OCI-LY3 (cell line): ENCODE data around the gene TBC1D32.
"Not testable (repeated sequence)": the region's sequence is repeated elsewhere in the genome, so short reads cannot be mapped to it uniquely, and the experiment has no call there.

Experiments used
- H2AFZ ChIP-seq: fragments of 200-600, 300-600 bp; shearing (Covaris generic); 2 replicates; pipeline ENCODE4 v1.6.0; 2014; ENCODE audit warnings: antibody characterized with exemption, low read depth, low read length
- H3K27ac ChIP-seq: fragments of 200-600, 300-600 bp; sonication (generic); 2 replicates; pipeline ENCODE4 v1.5.1; 2014; ENCODE audit warnings: mild to moderate bottlenecking, low read length, moderate library complexity, mixed read lengths
- H3K27me3 ChIP-seq: fragments of 200-600, 300-600 bp; sonication (generic); 2 replicates; pipeline ENCODE4 v1.6.1; 2014; ENCODE audit warnings: low read depth, low read length, mixed read lengths
- H3K36me3 ChIP-seq: fragments of 200-600, 300-600 bp; sonication (generic); replicated peaks from 2 replicates; pipeline ENCODE3; 2014; ENCODE audit warnings: low read depth, low read length, mixed read lengths
- H3K4me1 ChIP-seq: fragments of 300-600, 200-600 bp; sonication (generic); 2 replicates; pipeline ENCODE4 v1.6.1; 2014; ENCODE audit warnings: low read length, mixed read lengths
- H3K4me2 ChIP-seq: fragments of 200-600, 300-600 bp; sonication (generic); 2 replicates; pipeline ENCODE4 v1.6.1; 2014; ENCODE audit warnings: low read length, mixed read lengths
- H3K4me3 ChIP-seq: fragments of 300-600, 200-600 bp; sonication (generic); 2 replicates; pipeline ENCODE4 v1.5.1; 2014; ENCODE audit warnings: antibody characterized with exemption, mild to moderate bottlenecking, low read length, moderate library complexity
- H3K79me2 ChIP-seq: fragments of 300-600, 200-600 bp; shearing (Covaris generic); 2 replicates; pipeline ENCODE4 v1.6.1; 2014; ENCODE audit warnings: mild to moderate bottlenecking, low read length, mixed read lengths
- H3K9ac ChIP-seq: fragments of 300-600, 200-600 bp; shearing (Covaris generic); 2 replicates; pipeline ENCODE4 v1.6.0; 2014; ENCODE audit warnings: mild to moderate bottlenecking, low read length, moderate library complexity
- H3K9me3 ChIP-seq: fragments of 200-600, 300-600 bp; shearing (Covaris generic); 2 replicates; pipeline ENCODE4 v1.6.1; 2014; ENCODE audit warnings: low read length, mixed read lengths; ENCODE audit not compliant: insufficient read depth
- H4K20me1 ChIP-seq: fragments of 200-600, 300-600 bp; sonication (generic); 2 replicates; pipeline ENCODE4 v1.6.1; 2016; ENCODE audit warnings: low read length, mixed read lengths; ENCODE audit not compliant: insufficient read depth
- EZH2phosphoT487 ChIP-seq: fragments of 200-600 bp; shearing (Covaris generic); IDR thresholded peaks from 2 replicates; pipeline ENCODE4 v1.6.1; 2018; ENCODE audit warnings: antibody characterized with exemption, mixed run types, low read depth
- TF ChIP-seq, protein P1 (sequence below): fragments of 200-600, 300-600 bp; sonication (generic); IDR thresholded peaks from 2 replicates; pipeline ENCODE4 v1.5.1; 2014; ENCODE audit warnings: antibody characterized with exemption, low read length, low read depth

TBC1D32 gene

DNA sequence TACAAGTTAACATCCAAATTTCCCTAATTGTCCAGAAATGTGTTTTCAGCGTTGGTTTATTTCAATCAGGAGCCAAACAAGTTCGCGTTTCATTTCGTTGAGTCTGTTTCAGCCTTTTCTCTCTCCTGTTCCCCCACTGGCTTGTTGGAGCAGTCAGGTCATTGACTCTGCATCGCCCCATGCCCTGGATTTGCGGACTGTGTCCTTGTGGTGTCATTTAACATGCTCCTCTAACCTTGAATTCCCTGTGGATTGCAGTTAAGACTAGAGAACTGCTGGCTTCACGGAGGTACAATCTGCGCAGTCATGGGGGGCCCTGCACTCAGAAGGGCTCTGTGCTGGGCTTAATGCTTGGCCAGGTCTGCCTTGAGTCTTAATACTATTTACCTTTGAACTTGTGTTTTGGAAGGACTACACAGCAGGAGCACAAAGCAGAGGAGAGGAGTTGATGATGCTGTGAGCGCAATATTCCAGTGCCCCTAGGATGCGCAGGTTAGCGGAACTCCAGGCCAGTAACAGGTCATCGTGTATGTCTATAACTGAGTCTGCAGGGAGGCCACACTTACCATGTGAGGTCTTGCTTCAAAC is 5.5 kb upstream of the TBC1D32 start:
- Histone ChIP-seq H3K27ac (no peak overlapping the region), H3K79me2 (no peaks in the 10 kb centered on the region), H4K20me1 (no peaks in the 10 kb centered on the region), H2AFZ (no peak overlapping the region), H3K36me3 (no peaks in the 10 kb centered on the region), H3K9ac (no peak overlapping the region), H3K9me3 (no peaks in the 10 kb centered on the region), H3K4me2 (no peak overlapping the region), H3K4me3 (no peak overlapping the region), H3K4me1 (peaks cover 7% of the 10 kb centered on the region), H3K27me3 (no peaks in the 10 kb centered on the region)
- TF ChIP-seq EZH2phosphoT487 = no peak
- TF ChIP-seq, protein P1, sequence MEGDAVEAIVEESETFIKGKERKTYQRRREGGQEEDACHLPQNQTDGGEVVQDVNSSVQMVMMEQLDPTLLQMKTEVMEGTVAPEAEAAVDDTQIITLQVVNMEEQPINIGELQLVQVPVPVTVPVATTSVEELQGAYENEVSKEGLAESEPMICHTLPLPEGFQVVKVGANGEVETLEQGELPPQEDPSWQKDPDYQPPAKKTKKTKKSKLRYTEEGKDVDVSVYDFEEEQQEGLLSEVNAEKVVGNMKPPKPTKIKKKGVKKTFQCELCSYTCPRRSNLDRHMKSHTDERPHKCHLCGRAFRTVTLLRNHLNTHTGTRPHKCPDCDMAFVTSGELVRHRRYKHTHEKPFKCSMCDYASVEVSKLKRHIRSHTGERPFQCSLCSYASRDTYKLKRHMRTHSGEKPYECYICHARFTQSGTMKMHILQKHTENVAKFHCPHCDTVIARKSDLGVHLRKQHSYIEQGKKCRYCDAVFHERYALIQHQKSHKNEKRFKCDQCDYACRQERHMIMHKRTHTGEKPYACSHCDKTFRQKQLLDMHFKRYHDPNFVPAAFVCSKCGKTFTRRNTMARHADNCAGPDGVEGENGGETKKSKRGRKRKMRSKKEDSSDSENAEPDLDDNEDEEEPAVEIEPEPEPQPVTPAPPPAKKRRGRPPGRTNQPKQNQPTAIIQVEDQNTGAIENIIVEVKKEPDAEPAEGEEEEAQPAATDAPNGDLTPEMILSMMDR = no peak

DNA sequence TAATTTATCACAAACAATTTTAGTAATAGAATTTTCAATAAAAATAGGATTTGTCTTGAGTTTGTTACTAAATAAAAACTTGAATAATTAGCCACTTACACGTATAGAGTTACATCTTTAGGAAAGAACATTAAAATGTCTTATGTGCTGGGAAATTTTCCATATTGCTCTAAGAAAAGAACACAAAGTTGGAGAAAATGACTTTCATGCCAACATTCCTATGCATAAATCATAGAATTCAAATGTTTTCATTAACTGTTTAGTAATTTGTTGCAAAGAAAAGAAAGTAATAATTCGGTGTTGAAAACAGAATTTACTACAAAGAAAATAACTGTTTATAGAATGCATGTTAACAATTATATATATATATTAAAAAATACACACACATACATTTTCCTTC is 4.7 kb upstream of the TBC1D32 start:
- Histone ChIP-seq H3K4me3 (no peak overlapping the region), H3K4me1 (peaks cover 7% of the 10 kb centered on the region), H3K79me2 (peaks cover 2% of the 10 kb centered on the region; the same call in 1 of the 2 replicates), H3K27me3 (no peaks in the 10 kb centered on the region), H3K36me3 (no peaks in the 10 kb centered on the region), H3K9ac (no peak overlapping the region), H3K9me3 (no peaks in the 10 kb centered on the region), H3K27ac (no peak overlapping the region), H2AFZ (no peak overlapping the region), H4K20me1 (no peaks in the 10 kb centered on the region), H3K4me2 (no peak overlapping the region)
- TF ChIP-seq EZH2phosphoT487 = no peak
- TF ChIP-seq, protein P1 = no peak

DNA sequence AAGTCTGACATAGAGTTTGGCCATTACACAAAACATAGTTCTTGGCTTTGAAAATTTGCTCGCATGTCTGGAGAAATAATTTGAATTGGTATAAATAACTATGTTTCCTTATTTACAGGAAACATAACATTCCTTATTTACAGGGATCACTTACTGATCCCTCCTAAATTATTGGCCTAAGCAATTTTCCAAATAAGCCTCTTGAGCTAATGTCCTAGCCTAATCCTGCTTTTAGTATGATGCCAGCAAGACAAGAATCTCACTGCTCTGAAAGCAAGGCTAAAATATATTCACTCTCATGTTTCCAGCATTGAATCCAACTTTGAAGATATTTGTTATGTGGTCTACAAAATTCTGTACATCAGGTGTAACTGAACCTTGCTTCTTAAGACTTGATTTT is 4.1 kb upstream of the TBC1D32 start:
- no peaks in the 10 kb centered on the region for H4K20me1 ChIP-seq
- H2AFZ ChIP-seq = no peak overlapping the region
- TF ChIP-seq EZH2phosphoT487 = no peak
- TF ChIP-seq, protein P1 = no peak
- H3K4me3 ChIP-seq = no peak overlapping the region
- H3K36me3 ChIP-seq = no peaks in the 10 kb centered on the region
- peaks cover 7% of the 10 kb centered on the region for H3K4me1 ChIP-seq
- no peak overlapping the region for H3K9ac ChIP-seq
- H3K27me3 ChIP-seq = no peaks in the 10 kb centered on the region
- no peak overlapping the region for H3K27ac ChIP-seq
- H3K79me2 ChIP-seq = peaks cover 4% of the 10 kb centered on the region; the same call in 1 of the 2 replicates
- no peaks in the 10 kb centered on the region for H3K9me3 ChIP-seq
- H3K4me2 ChIP-seq = no peak overlapping the region

DNA sequence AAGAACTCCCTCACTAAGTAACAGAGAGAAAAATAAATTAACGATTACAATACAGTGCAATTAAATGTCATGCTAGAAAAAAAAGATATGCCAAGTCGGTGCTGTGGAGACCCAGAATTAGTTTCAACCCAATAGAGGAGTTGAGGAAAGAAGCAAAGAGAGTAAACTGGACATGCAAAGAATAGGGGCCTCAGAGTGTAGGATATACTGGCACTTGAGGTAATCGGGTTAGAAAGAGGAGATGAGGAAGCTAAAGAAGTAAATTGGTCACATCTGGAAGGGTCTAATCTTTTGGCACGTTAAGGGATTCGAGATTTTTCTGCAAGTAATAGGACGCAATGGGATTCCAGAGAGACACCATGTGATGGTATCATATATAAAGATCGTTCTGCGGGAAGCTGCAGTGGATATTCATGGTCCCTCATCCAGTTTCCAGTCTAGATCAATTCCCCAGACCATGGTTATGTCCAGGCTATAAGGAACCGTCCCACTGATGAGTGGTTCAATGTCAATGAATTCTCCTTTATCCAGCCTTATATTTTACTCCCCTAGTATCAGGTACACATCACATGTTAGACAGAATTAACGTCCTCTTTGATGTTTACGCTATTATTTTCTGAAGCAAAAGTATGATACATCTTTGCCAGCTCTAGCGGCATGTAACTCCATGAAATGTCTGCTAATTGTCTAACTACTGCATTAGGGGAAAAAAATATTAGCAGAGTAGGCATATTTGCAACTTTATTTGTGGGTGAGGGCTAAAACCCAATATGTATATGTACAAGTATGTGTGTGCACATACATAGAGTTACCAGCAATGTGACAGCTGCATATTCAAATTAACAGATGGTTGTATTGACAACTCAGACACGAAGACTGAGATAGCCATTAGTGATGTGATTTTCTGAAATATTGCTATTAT is 1.1 kb upstream of the TBC1D32 start:
- Histone ChIP-seq H3K4me1 (peaks cover 7% of the 10 kb centered on the region), H3K79me2 (peaks cover 4% of the 10 kb centered on the region; the same call in 1 of the 2 replicates), H3K9ac (peak overlapping the region; percentile 83), H3K27me3 (no peaks in the 10 kb centered on the region), H4K20me1 (no peaks in the 10 kb centered on the region), H3K4me2 (peak overlapping the region; percentile 90), H2AFZ (peak overlapping the region; percentile 99), H3K9me3 (no peaks in the 10 kb centered on the region), H3K36me3 (no peaks in the 10 kb centered on the region), H3K4me3 (peak overlapping the region; percentile 92), H3K27ac (peak overlapping the region; percentile 73)
- TF ChIP-seq EZH2phosphoT487 = no peak
- TF ChIP-seq, protein P1 = no peak

DNA sequence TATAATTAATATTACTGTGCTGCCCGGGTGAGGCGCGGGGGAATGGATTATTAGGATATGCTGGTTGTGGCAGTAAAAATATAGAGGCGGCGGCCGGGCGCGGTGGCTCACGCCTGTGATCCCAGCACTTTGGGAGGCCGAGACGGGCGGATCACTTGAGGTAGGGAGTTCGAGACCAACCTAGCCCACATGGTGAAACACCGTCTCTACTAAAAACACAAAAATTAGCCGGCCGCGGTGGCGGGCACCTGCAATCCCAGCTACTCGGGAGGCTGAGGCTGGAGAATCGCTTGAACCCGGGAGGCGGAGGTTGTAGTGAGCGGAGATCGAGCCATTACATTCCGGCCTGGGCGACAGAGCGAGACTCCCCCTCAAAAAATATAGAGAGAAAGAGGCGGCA is 586 bp downstream of the TBC1D32 start:
- not testable (repeated sequence) for H3K27me3 ChIP-seq, H2AFZ ChIP-seq, H3K9me3 ChIP-seq, H4K20me1 ChIP-seq, H3K79me2 ChIP-seq, H3K36me3 ChIP-seq, H3K27ac ChIP-seq, H3K4me1 ChIP-seq
- Histone ChIP-seq H3K4me2 (peak overlapping the region; percentile 77), H3K9ac (peak overlapping the region; percentile 83), H3K4me3 (peak overlapping the region; percentile 92)
